Measurements from ENCODE around the gene LDLRAD4.

LDLRAD4 gene

DNA sequence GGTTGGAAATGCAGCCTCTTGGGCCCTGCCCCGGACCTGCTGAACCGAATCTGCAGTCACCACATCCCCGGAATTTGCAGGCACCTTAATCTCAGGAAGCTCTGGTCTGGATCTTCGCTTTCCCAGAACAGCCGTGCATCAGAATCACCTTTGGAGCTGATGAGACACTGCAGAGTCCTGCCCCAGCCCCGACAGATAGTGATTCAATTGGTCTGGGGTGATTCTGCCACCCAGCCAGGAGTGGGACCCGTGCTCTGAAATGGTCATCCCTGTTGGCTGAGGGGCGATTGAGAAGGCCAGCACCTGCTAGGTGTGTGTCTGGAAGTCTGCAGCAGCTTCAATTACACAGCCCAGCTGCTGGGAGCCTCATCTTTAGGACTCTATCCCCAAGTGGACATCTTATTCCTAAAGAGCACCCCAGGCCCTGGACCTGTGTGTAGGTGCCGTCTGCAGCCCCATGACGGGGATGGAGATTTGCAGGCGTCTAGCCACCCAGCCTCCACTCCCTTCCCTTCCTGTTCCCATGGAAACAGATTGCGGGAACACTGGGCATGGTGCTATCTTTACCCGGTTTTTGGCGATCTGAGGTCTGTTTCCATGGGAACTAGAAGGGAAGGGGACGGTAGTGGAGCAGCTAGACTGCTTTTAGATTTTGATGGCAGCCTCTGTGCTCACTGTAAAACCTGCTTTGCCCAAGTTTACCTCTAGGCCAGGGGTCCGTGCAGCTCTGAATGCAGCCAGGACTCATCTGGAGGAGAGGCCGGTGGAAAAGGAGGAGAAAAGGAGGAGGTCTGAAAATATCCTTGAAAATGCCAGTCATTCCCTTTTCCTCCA, 156.1 kb downstream of the LDLRAD4 start:
- ATAC-seq (ENCODE audit: insufficient read depth, low read depth): no peak
- no peak overlapping the region for H2AFZ ChIP-seq (ENCODE audit: low read depth, low read length)
- no peaks in the 10 kb centered on the region; the same call in none of the 2 replicates for H4K20me1 ChIP-seq (ENCODE audit: insufficient read depth, low read length)
- no peak for TF ChIP-seq EZH2 (IDR thresholded peaks at IDR 0.05; ENCODE audit: borderline replicate concordance, low read depth, low read length, severe bottlenecking)
- TF ChIP-seq, protein P1, sequence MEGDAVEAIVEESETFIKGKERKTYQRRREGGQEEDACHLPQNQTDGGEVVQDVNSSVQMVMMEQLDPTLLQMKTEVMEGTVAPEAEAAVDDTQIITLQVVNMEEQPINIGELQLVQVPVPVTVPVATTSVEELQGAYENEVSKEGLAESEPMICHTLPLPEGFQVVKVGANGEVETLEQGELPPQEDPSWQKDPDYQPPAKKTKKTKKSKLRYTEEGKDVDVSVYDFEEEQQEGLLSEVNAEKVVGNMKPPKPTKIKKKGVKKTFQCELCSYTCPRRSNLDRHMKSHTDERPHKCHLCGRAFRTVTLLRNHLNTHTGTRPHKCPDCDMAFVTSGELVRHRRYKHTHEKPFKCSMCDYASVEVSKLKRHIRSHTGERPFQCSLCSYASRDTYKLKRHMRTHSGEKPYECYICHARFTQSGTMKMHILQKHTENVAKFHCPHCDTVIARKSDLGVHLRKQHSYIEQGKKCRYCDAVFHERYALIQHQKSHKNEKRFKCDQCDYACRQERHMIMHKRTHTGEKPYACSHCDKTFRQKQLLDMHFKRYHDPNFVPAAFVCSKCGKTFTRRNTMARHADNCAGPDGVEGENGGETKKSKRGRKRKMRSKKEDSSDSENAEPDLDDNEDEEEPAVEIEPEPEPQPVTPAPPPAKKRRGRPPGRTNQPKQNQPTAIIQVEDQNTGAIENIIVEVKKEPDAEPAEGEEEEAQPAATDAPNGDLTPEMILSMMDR (IDR thresholded peaks at IDR 0.05; ENCODE audit: borderline replicate concordance, extremely low read depth, low read length, poor library complexity, severe bottlenecking): no peak
- H3K4me2 ChIP-seq (ENCODE audit: insufficient read depth, low read length): peak overlapping the region; percentile 44; the same call in 1 of the 2 replicates
- H3K36me3 ChIP-seq (ENCODE audit: insufficient read depth, low read length): 0 out of 2 replicates have a peak, but pooled peaks cover 3% of the 10 kb centered on the region
- peaks cover 40% of the 10 kb centered on the region for H3K4me1 ChIP-seq (ENCODE audit: insufficient read depth, low read length)
- peak overlapping the region; percentile 81 for H3K27ac ChIP-seq (ENCODE audit: low read length)
- H3K9me3 ChIP-seq (ENCODE audit: insufficient read depth, low read length, severe bottlenecking): no peaks in the 10 kb centered on the region
- 0 out of 2 replicates have a peak overlapping the region, but pooled peaks have one; percentile 29 for H3K9ac ChIP-seq (ENCODE audit: low read depth, low read length)
- DNase-seq: no peak
- no peak overlapping the region for H3K4me3 ChIP-seq (ENCODE audit: low read depth in 1 of 2, low read length in 2 of 2)
- H3K79me2 ChIP-seq (ENCODE audit: insufficient read depth, low read length): peaks cover 50% of the 10 kb centered on the region
- H3K27me3 ChIP-seq (ENCODE audit: insufficient read depth, low read length, poor library complexity): no peaks in the 10 kb centered on the region

DNA sequence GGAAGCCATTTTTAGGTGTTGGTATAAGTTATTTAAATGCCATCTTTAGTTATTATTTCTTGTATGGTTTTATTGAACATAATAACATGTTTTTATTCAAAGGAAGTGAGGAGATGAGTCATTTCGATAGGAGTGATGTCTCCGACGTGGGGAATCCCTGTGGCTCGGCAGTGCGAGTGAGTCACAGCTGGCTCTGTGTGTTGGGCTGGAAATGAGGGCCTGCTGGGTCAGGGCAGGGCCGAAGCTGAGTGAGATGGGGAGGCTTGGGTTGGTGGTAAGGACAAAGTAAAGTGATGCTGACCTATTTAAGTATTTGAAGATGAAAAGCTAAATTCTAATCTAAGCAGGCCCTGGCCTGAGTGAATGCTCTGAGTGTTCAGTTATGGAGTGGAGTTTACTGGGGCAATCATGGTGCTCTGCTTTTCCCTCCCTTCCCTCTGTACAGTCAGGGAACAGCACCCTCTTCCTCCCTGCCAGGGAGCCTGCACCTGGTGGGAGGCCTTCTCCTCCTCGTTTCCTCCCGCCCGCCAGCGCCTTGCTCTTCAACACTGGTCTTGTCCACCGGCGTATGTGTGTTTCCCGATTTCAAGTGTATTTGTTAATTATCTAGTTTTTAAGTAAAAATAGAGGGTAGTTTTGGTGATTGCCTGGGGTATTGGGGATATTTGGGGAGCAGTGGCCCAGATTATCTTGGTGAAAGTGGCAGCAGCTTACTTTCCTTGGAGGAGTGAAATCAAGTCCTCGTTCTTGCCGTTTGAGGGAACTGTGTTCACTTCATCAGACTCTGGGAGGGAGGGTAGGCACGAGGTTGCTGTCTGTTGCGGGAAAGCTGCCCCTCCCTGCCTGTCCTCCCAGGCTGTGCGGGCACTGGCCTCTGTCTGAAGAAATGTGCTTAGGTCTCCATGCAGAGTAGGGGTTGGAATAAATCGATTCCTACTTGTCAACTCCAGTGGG, 157.0 kb downstream of the LDLRAD4 start:
- H3K9me3 ChIP-seq (ENCODE audit: insufficient read depth, low read length, severe bottlenecking): no peaks in the 10 kb centered on the region
- peak overlapping the region; percentile 44; the same call in 1 of the 2 replicates for H3K4me2 ChIP-seq (ENCODE audit: insufficient read depth, low read length)
- H3K79me2 ChIP-seq (ENCODE audit: insufficient read depth, low read length): peaks cover 46% of the 10 kb centered on the region
- TF ChIP-seq EZH2 (IDR thresholded peaks at IDR 0.05; ENCODE audit: borderline replicate concordance, low read depth, low read length, severe bottlenecking): no peak
- TF ChIP-seq, protein P1 (IDR thresholded peaks at IDR 0.05; ENCODE audit: borderline replicate concordance, extremely low read depth, low read length, poor library complexity, severe bottlenecking): peak; percentile 38
- H3K27ac ChIP-seq (ENCODE audit: low read length): peak overlapping the region; percentile 81
- DNase-seq: peak; percentile 45
- H3K4me1 ChIP-seq (ENCODE audit: insufficient read depth, low read length): peaks cover 40% of the 10 kb centered on the region
- H3K36me3 ChIP-seq (ENCODE audit: insufficient read depth, low read length): no peaks in the 10 kb centered on the region
- H4K20me1 ChIP-seq (ENCODE audit: insufficient read depth, low read length): no peaks in the 10 kb centered on the region; the same call in none of the 2 replicates
- H3K4me3 ChIP-seq (ENCODE audit: low read depth in 1 of 2, low read length in 2 of 2): no peak overlapping the region
- H2AFZ ChIP-seq (ENCODE audit: low read depth, low read length): no peak overlapping the region
- peak overlapping the region; percentile 29 for H3K9ac ChIP-seq (ENCODE audit: low read depth, low read length)
- no peaks in the 10 kb centered on the region for H3K27me3 ChIP-seq (ENCODE audit: insufficient read depth, low read length, poor library complexity)
- ATAC-seq (ENCODE audit: insufficient read depth, low read depth): peak; percentile 32

DNA sequence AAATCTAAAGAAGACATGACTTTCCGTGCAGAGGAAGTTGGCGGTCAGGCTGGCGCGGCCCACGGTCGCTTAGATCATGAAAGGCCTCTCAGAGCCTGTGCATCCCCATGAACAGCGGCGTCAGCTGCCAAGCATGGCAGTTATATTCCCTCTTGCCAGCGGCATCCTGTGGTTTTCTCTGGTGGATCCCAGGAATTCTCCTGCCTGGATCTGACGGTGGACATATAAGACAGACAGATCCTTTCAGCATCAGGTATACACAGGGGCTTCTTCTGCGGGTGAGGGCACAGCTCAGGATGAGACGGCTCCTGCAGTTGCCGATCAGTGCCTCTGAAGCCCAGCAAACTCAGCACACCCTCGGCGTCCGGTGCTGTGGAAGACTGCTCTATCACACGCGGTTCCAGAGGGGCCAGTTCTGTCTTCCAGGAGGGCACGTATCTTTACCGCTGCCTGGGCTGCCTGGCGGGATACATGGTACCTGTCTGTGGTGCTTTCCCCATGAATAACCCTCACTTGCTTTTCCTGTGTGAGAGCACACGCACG, 157.8 kb downstream of the LDLRAD4 start:
- H3K27ac ChIP-seq (ENCODE audit: low read length): peak overlapping the region; percentile 81
- H3K36me3 ChIP-seq (ENCODE audit: insufficient read depth, low read length): no peaks in the 10 kb centered on the region
- no peaks in the 10 kb centered on the region for H3K27me3 ChIP-seq (ENCODE audit: insufficient read depth, low read length, poor library complexity)
- H3K9me3 ChIP-seq (ENCODE audit: insufficient read depth, low read length, severe bottlenecking): no peaks in the 10 kb centered on the region
- peak overlapping the region; percentile 44 for H3K4me2 ChIP-seq (ENCODE audit: insufficient read depth, low read length)
- TF ChIP-seq, protein P1 (IDR thresholded peaks at IDR 0.05; ENCODE audit: borderline replicate concordance, extremely low read depth, low read length, poor library complexity, severe bottlenecking): no peak
- no peak for TF ChIP-seq EZH2 (IDR thresholded peaks at IDR 0.05; ENCODE audit: borderline replicate concordance, low read depth, low read length, severe bottlenecking)
- peak; percentile 49 for ATAC-seq (ENCODE audit: insufficient read depth, low read depth)
- peaks cover 44% of the 10 kb centered on the region for H3K79me2 ChIP-seq (ENCODE audit: insufficient read depth, low read length)
- no peaks in the 10 kb centered on the region; the same call in none of the 2 replicates for H4K20me1 ChIP-seq (ENCODE audit: insufficient read depth, low read length)
- peak; percentile 55 for DNase-seq
- H3K4me1 ChIP-seq (ENCODE audit: insufficient read depth, low read length): peaks cover 40% of the 10 kb centered on the region
- H3K9ac ChIP-seq (ENCODE audit: low read depth, low read length): peak overlapping the region; percentile 29
- H2AFZ ChIP-seq (ENCODE audit: low read depth, low read length): no peak overlapping the region
- no peak overlapping the region for H3K4me3 ChIP-seq (ENCODE audit: low read depth in 1 of 2, low read length in 2 of 2)

Data from DND-41 (cell line).